Measurements from ENCODE around the gene LRBA. TPM values are rescaled to one million over a fixed set of nuclear protein-coding genes. Genes with fewer than 3 reads are reported as not detected.

Gene LRBA
- total RNA-seq, 1 experiment from 2014 or later: 55.3 TPM

DNA sequence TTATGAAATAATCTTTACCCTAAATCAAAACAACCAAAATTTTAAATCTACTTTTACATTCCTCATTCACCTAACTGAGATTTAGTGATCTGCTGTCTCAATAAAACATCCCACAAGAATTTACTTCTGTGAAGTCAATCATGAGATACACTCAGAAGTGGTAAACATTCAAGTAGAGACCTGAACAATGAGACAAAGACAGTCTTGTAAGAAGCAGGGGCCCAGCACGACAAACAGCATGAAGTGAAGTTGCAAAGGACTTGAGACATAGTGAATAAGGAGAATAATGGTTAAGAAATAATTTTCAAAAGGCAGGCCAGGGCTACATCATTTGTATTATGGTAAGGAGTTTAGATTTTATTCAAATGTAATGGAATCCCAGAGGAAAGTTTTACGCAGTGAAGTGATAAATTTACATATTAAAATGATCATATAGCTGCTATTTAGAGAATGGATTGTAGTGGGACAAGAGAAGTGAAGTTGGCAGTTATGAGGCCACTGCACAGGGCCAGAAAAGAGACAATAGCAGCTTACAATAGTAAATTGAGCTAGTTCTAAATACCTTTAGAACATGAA lies 331.2 kb downstream of the LRBA start:
- H3K27me3 ChIP-seq (ENCODE audit: insufficient read depth, low read length): no peaks in the 10 kb centered on the region
- H3K79me1 ChIP-seq (ENCODE audit: insufficient read depth, low read depth, low read length, poor library complexity, severe bottlenecking): no peaks in the 10 kb centered on the region
- no peak for DNase-seq
- no peaks in the 10 kb centered on the region for H4K20me1 ChIP-seq (ENCODE audit: control insufficient read depth, insufficient read depth, insufficient read length)
- no peak overlapping the region for H3K23ac ChIP-seq (ENCODE audit: insufficient read length, low read depth, low read length)
- H2AK5ac ChIP-seq (ENCODE audit: insufficient read length, low read length): no peak overlapping the region
- no peak overlapping the region for H2BK15ac ChIP-seq (ENCODE audit: low read depth, low read length)
- no peak overlapping the region for H3K18ac ChIP-seq (ENCODE audit: insufficient read length, low read depth, low read length)
- no peak overlapping the region for H2AFZ ChIP-seq (ENCODE audit: low read length)
- no peak overlapping the region for H4K5ac ChIP-seq (ENCODE audit: insufficient read length, low read depth, low read length)
- H2BK12ac ChIP-seq (ENCODE audit: insufficient read length, low read depth, low read length): no peak overlapping the region
- no peak overlapping the region for H3K4me2 ChIP-seq (ENCODE audit: insufficient read depth, insufficient read length, low read length)
- H3K4me1 ChIP-seq (ENCODE audit: insufficient read depth, low read length): no peaks in the 10 kb centered on the region
- no peaks in the 10 kb centered on the region for H3K79me2 ChIP-seq (ENCODE audit: insufficient read depth, low read length)
- no peak for TF ChIP-seq CTCF (conservative IDR thresholded peaks at IDR 0.05)
- no peak overlapping the region for H2BK120ac ChIP-seq (ENCODE audit: low read depth, low read length, poor library complexity, severe bottlenecking)
- no peak overlapping the region for H3K9ac ChIP-seq (ENCODE audit: extremely low read depth, insufficient read length, low read length)
- no peak overlapping the region for H4K8ac ChIP-seq (replicated peaks; ENCODE audit: insufficient read length, low read depth, low read length)
- peaks cover 13 to 16% of the 10 kb centered on the region in 2 experiments for H3K4me1 Mint-ChIP-seq
- H3K27ac Mint-ChIP-seq: peak overlapping the region in 1 of 3 experiments; percentile 42; a peak in 2 of 7 replicates
- no CpG with 5 or more reads among the region's 2 CpGs for WGBS (ENCODE audit: extremely low coverage, insufficient read length, low lambda C conversion rate)
- H3K27me3 Mint-ChIP-seq (ENCODE audit: low read depth): no peaks in the 10 kb centered on the region
- H3K23me2 ChIP-seq (ENCODE audit: insufficient read length, low read depth, low read length, poor library complexity, severe bottlenecking): no peaks in the 10 kb centered on the region
- no peak overlapping the region for H2BK5ac ChIP-seq (ENCODE audit: insufficient read length, low read length)
- H3K9me3 Mint-ChIP-seq: no peaks in the 10 kb centered on the region
- no peak overlapping the region for H4K91ac ChIP-seq (ENCODE audit: insufficient read length, low read depth, low read length)
- no peak overlapping the region for H3T11ph ChIP-seq (ENCODE audit: low read length)
- no peak overlapping the region for H3K27ac ChIP-seq (ENCODE audit: insufficient read length, low read depth, low read length)
- H3K56ac ChIP-seq (ENCODE audit: insufficient read length, low read depth, low read length): no peak overlapping the region
- no peak overlapping the region for H3K14ac ChIP-seq (ENCODE audit: insufficient read depth, low read length)
- H3K36me3 Mint-ChIP-seq (ENCODE audit: insufficient read depth in 1 of 3, low read depth in 3 of 3): no peaks in the 10 kb centered on the region
- H3K9me3 ChIP-seq (ENCODE audit: control insufficient read depth, low read depth, low read length): no peaks in the 10 kb centered on the region
- H3K4ac ChIP-seq (ENCODE audit: low read depth, low read length): no peak overlapping the region
- no peak overlapping the region for H2BK20ac ChIP-seq (ENCODE audit: low read depth, low read length, poor library complexity, severe bottlenecking)
- no peak overlapping the region for H3K4me3 Mint-ChIP-seq
